ENCODE results near the gene MLN.

MLN gene

GRCh38 chr6:33770124-33770832, 33.5 kb downstream of the MLN start:
- DNase-seq: no peak

- no peak for DNase-seq
Measured at GRCh38 chr6:33769248-33769821, 34.5 kb downstream of the MLN start.

GRCh38 chr6:33768644-33769120, 35.1 kb downstream of the MLN start:
- peak; percentile 75 to 79 for DNase-seq

GRCh38 chr6:33766921-33767907, 36.6 kb downstream of the MLN start:
- DNase-seq: no peak

- DNase-seq: no peak
Measured at GRCh38 chr6:33765368-33765767, 38.4 kb downstream of the MLN start.

- no peak for DNase-seq
Measured at GRCh38 chr6:33764036-33764435, 39.8 kb downstream of the MLN start.

- no peak for DNase-seq
Measured at GRCh38 chr6:33763483-33763882, 40.3 kb downstream of the MLN start.

GRCh38 chr6:33762713-33763112, 41.1 kb downstream of the MLN start:
- no peak for DNase-seq

GRCh38 chr6:33761922-33762629, 41.7 kb downstream of the MLN start:
- peak; percentile 25 to 35 for DNase-seq

- DNase-seq: no peak
Measured at GRCh38 chr6:33761581-33761921, 42.3 kb downstream of the MLN start.

- DNase-seq: no peak
Measured at GRCh38 chr6:33759887-33760629, 43.7 kb downstream of the MLN start.

GRCh38 chr6:33758815-33759216, 45.0 kb downstream of the MLN start:
- no peak for DNase-seq

- no peak for DNase-seq
Measured at GRCh38 chr6:33757906-33758305, 45.9 kb downstream of the MLN start.

- no peak for DNase-seq
Measured at GRCh38 chr6:33757113-33757512, 46.7 kb downstream of the MLN start.

- DNase-seq: no peak
Measured at GRCh38 chr6:33756211-33756954, 47.4 kb downstream of the MLN start.

- no peak for DNase-seq
Measured at GRCh38 chr6:33755070-33755869, 48.5 kb downstream of the MLN start.

GRCh38 chr6:33754222-33754621, 49.6 kb downstream of the MLN start:
- no peak for DNase-seq

GRCh38 chr6:33752646-33753015, 51.2 kb downstream of the MLN start:
- no peak for DNase-seq

- no peak for DNase-seq
Measured at GRCh38 chr6:33751771-33752645, 51.8 kb downstream of the MLN start.

Measured in stimulated activated CD4-positive, alpha-beta T cell treated with anti-CD3 and anti-CD28 coated beads, Interleukin-2, amount 100 ng/mL, for 48 hours (primary cell).